Mononuclear cell (primary cell): ENCODE results near the gene BNIP2. TPM values are rescaled to one million over a fixed set of nuclear protein-coding genes. Genes with fewer than 3 reads are reported as not detected.
A peak's percentile ranks its signal among the peaks of the same experiment; 100 is the strongest.

Source experiments
- H3K27me3 ChIP-seq: 2 replicates; pipeline ENCODE4 v1.6.0; 2011; ENCODE audit warnings: low read length, control low read depth; ENCODE audit not compliant: insufficient read depth
- H3K4me1 ChIP-seq: 2 replicates; pipeline ENCODE4 v1.5.1; 2011; ENCODE audit warnings: mild to moderate bottlenecking, low read length, control low read depth; ENCODE audit not compliant: insufficient read depth
- H3K4me3 ChIP-seq: 2 replicates; pipeline ENCODE4 v1.5.1; 2011; ENCODE audit warnings: mild to moderate bottlenecking, low read length, moderate library complexity
- H3K9me3 ChIP-seq: 2 replicates; pipeline ENCODE4 v1.5.1; 2011; ENCODE audit warnings: low read depth, mild to moderate bottlenecking, control low read depth, low read length
- total RNA-seq: library from RNA; depleted of rRNA; stranded (reverse); fragments of >200 nt; gene quantifications from one replicate; pipeline ENCODE4 v1.2.3, GENCODE V29; 2012

The BNIP2 gene, protein sequence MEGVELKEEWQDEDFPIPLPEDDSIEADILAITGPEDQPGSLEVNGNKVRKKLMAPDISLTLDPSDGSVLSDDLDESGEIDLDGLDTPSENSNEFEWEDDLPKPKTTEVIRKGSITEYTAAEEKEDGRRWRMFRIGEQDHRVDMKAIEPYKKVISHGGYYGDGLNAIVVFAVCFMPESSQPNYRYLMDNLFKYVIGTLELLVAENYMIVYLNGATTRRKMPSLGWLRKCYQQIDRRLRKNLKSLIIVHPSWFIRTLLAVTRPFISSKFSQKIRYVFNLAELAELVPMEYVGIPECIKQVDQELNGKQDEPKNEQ
- total RNA-seq: 290 TPM

DNA sequence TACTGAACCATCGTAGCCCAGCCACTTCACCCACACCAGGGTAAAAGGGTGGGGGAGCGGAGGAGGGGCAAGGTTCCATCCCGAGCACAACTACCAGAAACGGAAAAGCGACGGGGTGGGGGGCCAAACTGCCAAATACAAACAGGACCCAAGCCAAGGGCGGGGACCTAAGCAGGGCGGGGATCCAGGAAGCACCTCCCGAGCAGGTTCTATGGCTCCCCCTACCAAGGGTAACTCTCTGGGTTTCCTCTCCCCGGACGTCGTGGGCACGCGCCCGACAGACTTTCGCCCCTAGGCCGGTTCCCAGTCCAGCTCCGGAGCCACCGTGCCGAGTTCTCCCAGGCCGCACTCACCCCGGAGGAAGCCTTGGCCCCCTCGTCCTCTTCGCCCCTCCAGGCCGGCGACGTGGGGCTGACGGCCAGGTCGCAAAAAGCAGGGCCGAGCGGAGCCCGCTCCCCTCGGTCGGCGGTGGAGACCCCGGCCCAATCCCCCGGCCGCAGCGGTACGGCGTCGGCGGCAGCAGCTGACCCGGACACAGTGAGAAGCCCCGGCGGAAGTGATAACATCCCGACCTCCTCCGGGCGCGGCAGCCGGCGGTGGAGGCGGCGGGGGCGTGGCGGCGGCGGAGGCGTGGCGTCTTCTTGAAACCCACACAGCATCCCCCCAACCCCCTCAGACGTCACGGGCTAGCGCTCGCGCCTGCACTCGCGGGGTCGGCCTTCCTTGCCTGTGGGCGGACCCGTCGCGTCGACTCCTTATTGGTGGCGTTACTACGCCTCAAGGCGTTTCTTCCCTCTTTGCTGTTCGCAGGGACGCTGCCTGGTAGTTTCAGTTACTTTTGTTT, at the start of gene BNIP2:
TSS of gene BNIP2 (minus strand) at position 539 of the 844 bp plus-strand sequence. CDS start 6,863 bp downstream, outside the sequence.
- Histone ChIP-seq H3K4me1 (peaks cover 46% of the 10 kb centered on the region), H3K27me3 (no peaks in the 10 kb centered on the region), H3K4me3 (peak within 1 kb of the TSS; percentile 97), H3K9me3 (no peaks in the 10 kb centered on the region)

DNA sequence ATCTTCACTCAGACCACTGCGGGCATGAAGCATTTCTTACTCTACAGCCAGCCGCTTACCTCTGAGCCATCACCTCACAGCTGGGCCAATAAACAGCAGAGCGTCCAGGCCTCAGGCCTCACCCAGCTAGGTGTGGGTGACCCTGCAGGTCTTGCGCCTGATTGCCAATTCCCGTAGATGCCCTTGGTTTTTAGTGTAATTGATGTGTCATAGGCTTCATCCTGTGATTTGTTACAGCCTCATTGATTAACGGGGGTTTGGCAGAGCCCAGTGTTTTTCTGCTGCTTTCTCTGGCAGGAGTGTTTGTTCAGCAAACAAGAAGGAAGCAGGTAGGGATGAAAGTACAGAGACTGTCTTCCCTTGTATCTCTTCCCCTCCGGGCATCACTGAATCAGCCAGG, 49.6 kb upstream of the BNIP2 start:
- Histone ChIP-seq H3K4me1 (no peaks in the 10 kb centered on the region), H3K27me3 (no peaks in the 10 kb centered on the region), H3K4me3 (no peak overlapping the region), H3K9me3 (peaks cover 3% of the 10 kb centered on the region)

DNA sequence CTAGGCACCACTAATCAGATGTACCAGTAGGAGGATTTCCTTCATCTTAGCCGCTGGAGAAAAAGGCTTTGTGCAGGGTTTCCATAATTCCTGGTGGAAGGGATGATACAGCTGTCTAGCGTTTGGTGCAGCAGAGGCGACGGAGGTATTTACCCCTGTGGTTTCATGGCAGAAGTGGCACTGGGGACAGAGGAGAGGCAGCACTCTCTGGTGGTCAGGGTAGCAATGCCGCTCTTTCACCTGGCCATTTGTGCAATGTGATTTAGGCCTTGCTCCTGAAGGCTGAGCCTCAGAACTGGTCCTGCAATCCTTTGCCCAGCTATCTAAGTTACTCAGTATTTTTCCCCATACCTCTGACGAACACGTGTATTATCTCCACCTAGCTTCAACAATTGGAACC, 47.1 kb upstream of the BNIP2 start:
- Histone ChIP-seq H3K4me3 (no peak overlapping the region), H3K9me3 (no peaks in the 10 kb centered on the region), H3K27me3 (no peaks in the 10 kb centered on the region), H3K4me1 (no peaks in the 10 kb centered on the region)

DNA sequence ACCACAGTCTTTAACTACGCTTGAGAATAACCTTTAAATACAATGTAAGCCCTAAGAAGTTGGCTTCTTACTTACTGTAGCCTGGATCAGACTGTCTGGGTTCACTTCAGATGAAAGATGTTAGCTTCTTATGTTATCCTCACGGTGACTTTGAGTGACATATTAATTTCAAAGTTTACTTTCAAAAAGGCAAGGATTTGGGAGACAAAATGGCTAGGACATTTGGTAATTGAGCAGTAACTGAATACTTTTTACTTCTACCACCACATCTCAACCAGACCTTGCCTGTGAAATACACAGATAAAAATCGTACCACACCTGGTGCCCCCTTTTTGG, 36.0 kb upstream of the BNIP2 start:
- Histone ChIP-seq H3K4me3 (no peak overlapping the region), H3K4me1 (no peaks in the 10 kb centered on the region), H3K9me3 (no peaks in the 10 kb centered on the region), H3K27me3 (peaks cover 3% of the 10 kb centered on the region)

DNA sequence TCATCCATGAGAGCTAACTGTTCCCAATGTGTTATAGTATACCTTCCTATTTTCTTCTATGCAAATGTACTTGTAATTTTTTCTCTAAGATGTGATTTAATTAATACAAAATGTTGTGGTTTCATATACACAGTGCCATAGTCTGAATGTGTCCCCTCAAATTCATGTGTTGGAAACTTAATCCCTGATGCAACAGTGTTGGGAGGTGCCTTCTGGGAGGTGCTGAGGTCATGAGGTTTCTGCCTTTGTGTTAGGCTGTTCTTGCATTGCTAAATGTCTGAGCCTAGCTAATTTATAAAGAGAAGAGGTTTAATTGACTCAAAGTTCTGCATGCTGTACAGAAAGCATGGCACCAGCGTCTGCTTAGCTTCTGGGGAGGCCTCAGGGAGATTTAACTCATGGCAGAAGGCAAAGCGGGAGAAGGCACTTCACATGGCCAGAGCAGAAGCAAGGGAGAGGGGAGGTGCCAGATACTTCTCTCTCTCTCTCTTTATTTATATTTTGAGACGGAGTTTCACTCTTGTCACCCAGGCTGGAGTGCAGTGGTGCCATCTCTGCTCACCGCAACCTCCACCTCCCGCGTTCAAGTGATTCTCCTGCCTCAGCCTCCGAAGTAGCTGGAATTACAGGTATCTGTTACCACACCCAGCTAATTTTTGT, 34.7 kb upstream of the BNIP2 start:
- Histone ChIP-seq H3K9me3 (no peaks in the 10 kb centered on the region), H3K27me3 (no peaks in the 10 kb centered on the region), H3K4me3 (no peak overlapping the region), H3K4me1 (no peaks in the 10 kb centered on the region)

DNA sequence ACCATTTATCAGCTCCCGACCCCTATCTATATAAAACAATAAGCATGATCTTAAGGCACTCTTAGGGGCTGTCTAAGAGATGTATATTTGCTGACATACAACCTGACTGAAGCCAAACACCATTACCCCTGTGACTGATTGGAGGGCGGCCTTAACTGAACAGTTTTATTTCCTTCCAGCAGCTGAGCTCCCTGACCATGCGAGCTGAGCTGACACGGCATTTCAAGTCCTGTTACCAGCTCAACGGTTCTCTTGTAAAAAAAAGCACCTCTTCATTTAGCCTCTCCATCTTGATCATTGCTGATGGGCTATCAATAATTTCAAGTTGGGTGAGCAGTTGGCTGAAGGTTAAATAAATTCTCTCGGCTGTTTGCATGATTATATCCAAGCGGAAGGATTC, 33.4 kb upstream of the BNIP2 start:
- H3K27me3 ChIP-seq: no peaks in the 10 kb centered on the region
- H3K9me3 ChIP-seq: no peaks in the 10 kb centered on the region
- no peak overlapping the region for H3K4me3 ChIP-seq
- no peaks in the 10 kb centered on the region for H3K4me1 ChIP-seq

DNA sequence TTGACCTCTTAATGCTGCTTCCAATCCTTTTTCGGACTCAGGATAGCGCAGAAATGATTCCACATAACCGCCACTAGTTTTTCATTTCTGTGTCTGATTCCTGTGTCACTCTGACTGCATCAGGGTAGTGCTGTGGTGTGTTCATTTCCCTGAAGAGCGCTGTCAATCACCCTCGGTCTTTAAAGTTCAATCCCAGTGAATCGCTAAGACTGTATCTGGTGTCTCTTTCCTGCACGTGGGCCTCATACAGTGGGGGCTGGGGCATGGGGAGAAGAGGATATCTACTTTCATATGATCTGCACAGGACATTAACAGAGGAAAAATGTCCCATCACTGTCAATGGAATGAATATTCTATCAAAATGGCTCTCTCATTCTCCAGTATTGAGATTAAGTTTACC, 32.9 kb upstream of the BNIP2 start:
- no peaks in the 10 kb centered on the region for H3K9me3 ChIP-seq
- no peaks in the 10 kb centered on the region for H3K27me3 ChIP-seq
- H3K4me3 ChIP-seq: no peak overlapping the region
- H3K4me1 ChIP-seq: no peaks in the 10 kb centered on the region

DNA sequence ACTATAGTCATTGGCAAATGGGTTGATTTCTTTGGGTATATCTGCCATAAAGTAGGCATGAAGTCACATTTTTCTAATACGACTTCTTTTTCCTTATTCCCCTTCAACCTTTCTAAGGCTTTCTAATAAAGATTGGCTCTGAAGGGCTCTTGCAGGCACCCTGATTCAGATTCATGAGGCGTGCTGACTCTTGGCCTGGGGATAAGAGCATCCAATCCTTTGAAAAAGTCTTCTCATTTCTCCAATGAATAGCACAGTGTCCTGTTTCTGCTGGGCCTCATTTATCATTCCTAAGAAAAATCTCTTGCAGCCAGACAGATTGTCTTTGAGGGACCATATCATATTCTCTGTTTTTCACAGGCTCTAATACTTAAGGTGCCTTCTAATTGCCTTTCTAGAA, 32.3 kb upstream of the BNIP2 start:
- H3K9me3 ChIP-seq: no peaks in the 10 kb centered on the region
- H3K27me3 ChIP-seq: no peaks in the 10 kb centered on the region
- H3K4me1 ChIP-seq: no peaks in the 10 kb centered on the region
- no peak overlapping the region for H3K4me3 ChIP-seq

DNA sequence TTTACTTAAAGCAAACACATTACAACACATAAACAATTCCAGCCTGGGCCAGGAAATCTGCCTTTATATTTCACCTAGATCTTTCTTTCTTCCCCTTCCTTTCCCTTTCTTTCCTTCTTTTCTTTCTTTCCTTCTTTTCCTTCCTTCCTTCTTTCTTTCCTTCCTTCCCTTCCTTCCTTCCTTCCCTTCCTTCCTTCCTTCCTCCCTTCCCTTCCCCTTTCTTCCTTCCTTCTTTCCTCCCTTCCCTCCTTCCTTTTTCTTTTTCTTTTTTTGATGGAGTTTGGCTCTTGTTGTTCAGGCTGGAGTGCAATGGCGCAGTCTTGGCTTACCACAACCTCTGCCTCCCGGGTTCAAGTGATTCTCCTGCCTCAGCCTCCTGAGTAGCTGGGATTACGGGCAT, 24.1 kb upstream of the BNIP2 start:
- Histone ChIP-seq H3K9me3 (no peaks in the 10 kb centered on the region), H3K4me1 (no peaks in the 10 kb centered on the region), H3K27me3 (no peaks in the 10 kb centered on the region), H3K4me3 (no peak overlapping the region)

DNA sequence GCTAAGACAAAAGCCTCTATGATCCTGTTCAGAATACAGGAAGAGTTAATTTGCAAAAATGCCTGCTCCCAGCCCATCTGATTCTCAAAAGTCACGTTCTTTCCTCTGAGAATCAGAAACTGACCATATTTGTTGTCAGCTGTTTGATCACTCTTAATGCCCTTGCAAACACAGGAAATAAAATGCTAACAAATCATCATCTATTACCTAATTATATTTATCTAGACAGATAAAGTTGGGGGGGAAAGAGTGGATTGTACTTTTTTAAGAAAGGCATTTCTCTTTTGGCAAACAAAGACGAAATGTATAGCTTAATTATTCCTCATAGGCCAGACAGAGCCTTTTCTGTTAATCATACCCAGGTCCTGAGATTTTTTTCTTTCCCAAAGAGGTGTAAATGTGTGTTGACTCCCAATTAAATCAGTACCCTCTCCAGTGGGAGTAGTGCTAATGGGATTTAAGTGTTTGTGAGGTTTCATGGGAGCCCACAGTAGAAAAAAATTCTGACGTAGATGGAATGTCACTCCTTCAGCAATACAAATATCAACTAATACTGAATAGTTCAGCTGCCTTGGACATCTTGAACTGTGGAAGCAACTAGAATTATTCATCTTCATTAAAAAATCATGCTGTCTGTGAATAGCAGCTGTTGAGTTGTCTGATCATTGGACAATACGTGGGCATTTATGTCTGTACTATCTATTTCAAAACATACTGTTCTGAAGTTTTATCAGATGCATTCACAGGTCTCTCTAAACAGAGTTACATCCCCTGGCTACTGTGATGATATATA, 22.5 kb upstream of the BNIP2 start:
- no peaks in the 10 kb centered on the region for H3K9me3 ChIP-seq
- H3K4me1 ChIP-seq: no peaks in the 10 kb centered on the region
- H3K27me3 ChIP-seq: no peaks in the 10 kb centered on the region
- no peak overlapping the region for H3K4me3 ChIP-seq

DNA sequence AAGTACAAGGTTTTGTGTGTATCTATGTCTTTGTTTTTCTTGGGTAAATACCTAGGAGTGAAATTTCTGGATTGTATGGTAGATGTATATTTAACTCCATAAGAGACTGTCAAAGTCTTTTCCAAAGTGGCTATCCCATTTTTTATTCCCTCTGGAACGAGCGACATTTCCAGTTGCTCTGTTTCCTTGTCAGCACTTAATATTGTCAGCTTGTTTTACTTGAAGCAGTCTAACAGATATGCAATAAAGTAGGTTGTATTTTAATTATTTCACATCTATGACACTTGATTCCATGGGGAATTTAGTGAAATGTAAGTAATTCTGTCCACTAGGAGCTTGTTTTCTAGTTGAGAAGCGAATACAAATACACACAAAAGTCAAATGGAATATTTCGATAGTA, 18.5 kb upstream of the BNIP2 start:
- no peaks in the 10 kb centered on the region for H3K9me3 ChIP-seq
- no peaks in the 10 kb centered on the region for H3K27me3 ChIP-seq
- H3K4me1 ChIP-seq: no peaks in the 10 kb centered on the region
- no peak overlapping the region for H3K4me3 ChIP-seq

DNA sequence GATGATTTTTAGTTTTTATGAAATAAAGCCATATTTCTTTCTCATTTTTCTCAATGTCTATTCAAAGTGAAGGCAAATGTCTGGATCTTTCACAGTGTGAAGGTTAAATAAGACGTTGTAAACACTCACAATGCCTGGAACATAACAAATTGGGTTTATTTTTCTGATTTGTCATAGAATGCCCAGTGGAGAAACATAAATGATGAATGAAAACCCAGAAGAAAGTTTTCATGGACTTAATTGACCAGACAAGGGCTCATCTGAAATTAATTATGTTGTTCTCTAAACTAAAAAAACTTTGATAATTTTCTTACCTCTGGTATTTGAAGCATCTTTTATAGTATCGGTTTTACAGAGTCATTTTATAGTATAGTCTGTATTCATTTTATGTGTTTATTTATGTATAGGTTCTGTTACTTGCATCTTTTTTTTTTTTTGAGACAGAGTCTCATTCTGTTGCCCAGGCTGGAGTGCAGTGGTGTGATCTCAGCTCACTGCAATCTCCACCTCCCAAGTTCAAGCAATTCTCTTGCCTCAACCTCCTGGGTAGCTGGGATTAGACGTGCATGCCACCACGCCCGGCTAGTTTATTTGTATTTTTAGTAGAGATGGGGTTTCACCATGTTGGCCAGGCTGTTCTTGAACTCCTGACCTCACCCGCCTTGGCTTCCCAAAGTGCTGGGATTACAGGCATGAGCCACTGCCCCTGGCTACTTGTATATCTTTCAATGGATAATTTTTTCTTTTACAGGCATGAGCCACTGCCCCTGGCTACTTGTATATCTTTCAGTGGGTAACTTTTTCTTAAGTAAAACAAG, 15.1 kb upstream of the BNIP2 start:
- Histone ChIP-seq H3K4me1 (no peaks in the 10 kb centered on the region), H3K4me3 (no peak overlapping the region), H3K27me3 (no peaks in the 10 kb centered on the region), H3K9me3 (no peaks in the 10 kb centered on the region)

DNA sequence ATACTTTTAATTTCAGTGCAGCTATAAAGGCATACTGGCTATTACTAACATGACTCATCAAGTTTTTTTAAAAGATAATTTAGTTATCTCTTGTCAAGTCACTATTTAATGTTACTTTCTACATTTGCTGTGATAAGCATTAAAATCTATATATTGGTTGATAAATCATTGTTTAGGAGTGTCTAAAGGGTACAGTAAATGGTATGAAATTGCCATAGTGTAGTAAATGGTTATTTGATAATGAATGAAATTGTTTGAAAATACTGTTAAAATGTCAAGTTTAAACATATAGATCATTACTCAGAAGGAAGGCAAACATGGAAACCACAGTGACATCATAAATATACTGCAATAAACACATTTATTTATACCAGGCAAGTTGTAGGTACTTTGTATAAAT, 13.2 kb upstream of the BNIP2 start:
- Histone ChIP-seq H3K9me3 (no peaks in the 10 kb centered on the region), H3K4me3 (no peak overlapping the region), H3K4me1 (no peaks in the 10 kb centered on the region), H3K27me3 (no peaks in the 10 kb centered on the region)

DNA sequence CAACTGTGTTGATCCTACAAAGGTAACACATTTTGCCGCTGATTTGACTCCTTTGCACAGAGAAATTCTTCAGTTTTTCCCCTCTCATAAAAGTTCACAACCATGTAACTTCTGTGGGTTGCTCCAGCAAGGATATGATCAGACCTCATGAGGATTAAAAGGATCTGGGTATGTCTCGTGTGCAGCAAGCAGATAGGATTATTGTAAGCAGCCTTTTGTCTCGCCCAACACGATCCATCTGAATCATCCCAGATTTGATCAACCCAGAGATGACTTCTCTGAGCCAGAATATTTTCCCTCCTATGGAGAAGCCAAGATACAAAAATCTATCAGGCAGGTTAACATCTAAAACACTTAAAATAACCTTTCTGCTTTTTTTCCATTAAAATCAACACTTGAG, 12.8 kb upstream of the BNIP2 start:
- H3K4me1 ChIP-seq: no peaks in the 10 kb centered on the region
- no peak overlapping the region for H3K4me3 ChIP-seq
- no peaks in the 10 kb centered on the region for H3K27me3 ChIP-seq
- H3K9me3 ChIP-seq: no peaks in the 10 kb centered on the region
